AG20443 (cell line): Measurements from ENCODE around the gene ARID1B.

Experiments used
- DNase-seq: peaks from one replicate; pipeline ENCODE4 v3.0.0; 2012; ENCODE audit warnings: low spot score, mixed read lengths

ARID1B gene

GRCh38 chr6:156992020-156992804 is 215.0 kb downstream of the ARID1B start:
- DNase-seq = no peak

GRCh38 chr6:156993713-156994112 is 216.5 kb downstream of the ARID1B start:
- DNase-seq = no peak

- DNase-seq = no peak
Measured at GRCh38 chr6:156994215-156995076, 217.3 kb downstream of the ARID1B start.

GRCh38 chr6:156995502-156995901 is 218.3 kb downstream of the ARID1B start:
- DNase-seq = no peak

GRCh38 chr6:156996265-156996664 is 219.1 kb downstream of the ARID1B start:
- DNase-seq = no peak

GRCh38 chr6:156998794-156999330 is 221.7 kb downstream of the ARID1B start:
- DNase-seq = no peak

GRCh38 chr6:156999762-157000161 is 222.6 kb downstream of the ARID1B start:
- DNase-seq = no peak

GRCh38 chr6:157001716-157002115 is 224.5 kb downstream of the ARID1B start:
- no peak for DNase-seq

- no peak for DNase-seq
Measured at GRCh38 chr6:157002774-157003173, 225.6 kb downstream of the ARID1B start.

GRCh38 chr6:157005940-157006339 is 228.8 kb downstream of the ARID1B start:
- no peak for DNase-seq

GRCh38 chr6:157008568-157008967 is 231.4 kb downstream of the ARID1B start:
- DNase-seq = no peak

GRCh38 chr6:157012355-157012754 is 235.2 kb downstream of the ARID1B start:
- DNase-seq = no peak

GRCh38 chr6:157013649-157014304 is 236.6 kb downstream of the ARID1B start:
- no peak for DNase-seq

- DNase-seq = no peak
Measured at GRCh38 chr6:157014871-157015270, 237.7 kb downstream of the ARID1B start.

GRCh38 chr6:157017022-157017421 is 239.8 kb downstream of the ARID1B start:
- no peak for DNase-seq

- no peak for DNase-seq
Measured at GRCh38 chr6:157017861-157018260, 240.7 kb downstream of the ARID1B start.

GRCh38 chr6:157019115-157019641 is 242.0 kb downstream of the ARID1B start:
- no peak for DNase-seq

- DNase-seq = no peak
Measured at GRCh38 chr6:157019733-157020132, 242.6 kb downstream of the ARID1B start.

- peak; percentile 35 for DNase-seq
Measured at GRCh38 chr6:157020398-157020797, 243.2 kb downstream of the ARID1B start.

GRCh38 chr6:157020881-157021343 is 243.7 kb downstream of the ARID1B start:
- DNase-seq = peak; percentile 78

- DNase-seq = peak; percentile 93
Measured at GRCh38 chr6:157021344-157021992, 244.3 kb downstream of the ARID1B start.
